Metanephros (tissue), 1 donor: ENCODE measurements around the gene ASCL5. TPM values are rescaled to one million over a fixed set of nuclear protein-coding genes. Genes with fewer than 3 reads are reported as not detected.

Experiments
- total RNA-seq: library from RNA; depleted of rRNA; stranded (reverse); fragments of >200 nt; gene quantifications from one replicate; pipeline ENCODE4 v1.2.3, GENCODE V29; 2014

The ASCL5 gene, protein sequence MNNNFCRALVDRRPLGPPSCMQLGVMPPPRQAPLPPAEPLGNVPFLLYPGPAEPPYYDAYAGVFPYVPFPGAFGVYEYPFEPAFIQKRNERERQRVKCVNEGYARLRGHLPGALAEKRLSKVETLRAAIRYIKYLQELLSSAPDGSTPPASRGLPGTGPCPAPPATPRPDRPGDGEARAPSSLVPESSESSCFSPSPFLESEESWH
- total RNA-seq: not detected

DNA sequence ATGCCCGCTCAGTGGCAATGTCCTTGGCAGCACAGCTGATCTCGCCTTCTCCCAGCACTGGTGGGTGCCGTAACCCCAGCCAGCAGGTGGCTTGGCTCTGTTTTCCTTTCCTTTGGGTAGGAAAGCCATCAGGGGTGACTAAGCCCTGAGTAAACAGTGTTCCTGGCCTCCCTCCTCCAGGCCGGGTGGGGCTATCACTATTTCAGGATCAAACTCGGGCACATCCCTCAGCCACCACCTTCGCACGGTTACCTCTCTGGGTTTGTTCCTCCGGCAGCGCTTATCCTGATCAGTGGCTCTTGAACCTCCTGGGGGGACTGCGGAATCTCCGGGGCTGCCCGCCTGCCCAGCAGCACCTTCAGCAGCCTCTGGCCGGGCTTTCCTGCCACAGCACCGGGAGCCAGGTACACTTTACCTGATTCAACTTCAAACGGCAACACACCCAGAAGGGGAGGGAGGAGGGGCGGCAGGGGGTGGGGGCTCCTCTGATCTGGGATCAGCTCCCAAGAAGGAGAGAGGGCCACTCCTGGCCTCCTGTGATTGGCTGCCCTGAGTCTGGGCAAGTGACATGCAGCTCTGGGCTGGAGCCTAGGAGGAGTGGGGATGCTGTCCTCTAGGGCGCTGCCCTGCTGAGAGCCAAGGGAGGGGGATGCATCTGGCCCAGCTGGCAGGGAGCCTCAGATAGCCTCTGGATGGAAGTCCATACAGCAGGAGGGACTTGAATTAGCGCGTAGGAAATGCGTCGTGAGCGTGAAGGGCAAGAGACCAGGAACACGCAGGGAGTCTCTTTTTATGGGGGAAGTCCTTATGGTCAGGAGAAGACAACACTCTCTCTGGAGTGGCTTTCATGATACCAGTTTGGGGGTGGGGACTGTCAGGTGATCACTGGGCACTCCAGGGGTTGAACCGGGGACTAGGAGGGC, at the start of gene ASCL5:
Gene ASCL5 (minus strand): TSS at position 353 of the 923 bp plus-strand sequence. CDS start 11,812 bp downstream, outside the sequence.

DNA sequence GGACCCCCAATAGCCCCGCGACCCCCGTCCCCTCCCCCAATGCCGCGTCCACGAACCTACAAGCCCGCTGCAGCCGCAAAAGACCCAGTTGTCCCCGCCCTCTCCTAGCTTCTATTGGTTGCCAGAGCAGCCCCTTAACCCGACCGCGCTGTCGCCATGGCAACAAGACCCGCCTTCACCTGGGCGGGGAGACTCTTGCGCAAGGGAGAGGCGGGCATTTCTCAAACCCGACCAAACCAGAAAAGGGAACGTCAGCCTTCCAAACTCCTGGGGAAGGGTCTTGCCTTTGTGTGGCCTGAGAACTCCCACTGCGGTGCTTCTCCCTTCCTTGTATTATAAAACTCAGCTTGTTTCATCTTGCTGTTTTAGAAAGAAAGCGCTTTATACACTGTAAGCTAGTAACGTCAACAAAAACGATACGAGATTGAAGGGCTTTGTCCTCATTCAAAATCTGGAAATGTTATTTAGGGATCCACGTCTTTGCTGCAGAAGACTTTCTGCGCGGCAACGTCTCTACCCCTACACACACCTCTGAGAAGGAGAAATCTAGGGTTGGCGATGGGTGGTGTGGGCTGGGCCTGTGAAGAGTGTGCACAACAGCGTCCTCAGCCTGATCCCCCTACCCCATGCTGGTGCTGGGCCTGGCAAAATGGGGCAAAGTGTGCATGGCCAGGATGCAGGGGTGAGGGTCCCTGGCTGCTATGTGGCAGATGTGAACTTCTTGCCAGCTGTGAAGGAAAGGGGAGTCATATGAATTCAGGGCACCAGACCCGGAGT, 27.6 kb upstream of the ASCL5 start, which contains the start of gene TMEM9:
Gene TMEM9 (minus strand): TSS at position 86 of the 777 bp plus-strand sequence. CDS start 551 bp downstream, outside the sequence.

DNA sequence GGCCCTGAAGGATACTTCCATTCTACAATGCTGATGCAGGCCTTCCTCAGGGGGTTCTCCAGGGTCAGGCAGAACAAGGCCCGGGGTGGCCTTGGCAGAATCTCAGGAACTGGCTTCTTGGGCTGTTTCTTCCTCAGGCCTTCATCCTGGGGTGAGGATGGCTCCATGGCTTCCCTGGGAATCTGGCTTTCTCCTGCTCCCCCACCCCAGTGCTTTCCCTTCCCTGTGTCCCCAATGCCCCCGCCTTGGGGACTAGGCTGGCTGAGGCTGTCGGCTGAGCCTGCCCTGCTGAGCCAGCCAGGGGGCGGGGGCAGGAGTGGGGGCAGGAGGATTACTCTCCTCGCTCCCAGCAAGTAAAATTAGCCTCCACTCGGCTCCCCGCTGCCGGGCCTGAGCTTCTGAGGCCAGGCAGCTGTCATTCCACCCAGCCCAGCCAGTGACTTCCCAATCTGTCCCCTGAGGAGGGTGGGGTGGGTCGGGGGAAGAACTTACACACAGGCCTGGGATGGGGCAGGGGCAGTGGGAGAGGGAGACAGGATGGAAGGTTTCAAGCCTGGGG, 14.7 kb downstream of the ASCL5 start, which contains the start of gene CACNA1S:
Gene CACNA1S (minus strand): TSS at position 254 of the 559 bp plus-strand sequence. CDS start 87 bp downstream, at position 167.

Other genes starting within 250 kb of the ASCL5 start
- 22.5 TPM for gene INAVA, start 232.3 kb downstream of the ASCL5 start, total RNA-seq
- 3.2 TPM for gene KIF21B, start 103.5 kb downstream of the ASCL5 start, total RNA-seq
- 16.5 TPM for gene CACNA1S, start 14.8 kb downstream of the ASCL5 start, total RNA-seq
- gene TMEM9, start 27.3 kb upstream of the ASCL5 start, total RNA-seq: 97.6 TPM
- gene IGFN1, start 63.6 kb upstream of the ASCL5 start, total RNA-seq: 2.8 TPM
- 0.64 TPM for gene PKP1, start 156.3 kb upstream of the ASCL5 start, total RNA-seq